Heart left ventricle (tissue), 16 donors: ENCODE measurements around the gene ABCB7. TPM values are rescaled to one million over a fixed set of nuclear protein-coding genes. Genes with fewer than 3 reads are reported as not detected.

Experiments used
- ATAC-seq, 4 donors: fragments of 200-7000 bp; cut with Tn5 transposase; one replicate each; pipeline ENCODE4 v1.9.1; 2020 to 2022; ENCODE audit warnings: moderate library complexity in 4 of 4, mild to moderate bottlenecking in 3 of 4, moderate number of reproducible peaks in 1 of 4
- DNase-seq, 5 donors: peaks; one replicate each; pipeline ENCODE4 v3.0.0-alpha.2; 2020
- H3K27ac ChIP-seq, 12 donors: fragments of 200-600 bp; sonication (generic) in 4 of 12; one replicate each; pipeline versions ENCODE4 v1.5.0 to v1.8.0; 2016 to 2022; ENCODE audit warnings: mild to moderate bottlenecking in 2 of 12
- H3K27me3 ChIP-seq, 9 donors: fragments of 200-600 bp; sonication (generic) in 2 of 9; one replicate each; pipeline versions ENCODE4 v1.5.1 to v1.8.0; 2016 to 2022; ENCODE audit warnings: mild to moderate bottlenecking in 3 of 9
- H3K36me3 ChIP-seq, 9 donors: fragments of 200-600 bp; sonication (generic) in 2 of 9; one replicate each; pipeline versions ENCODE4 v1.5.0 to v1.8.0; 2018 to 2022; ENCODE audit warnings: mild to moderate bottlenecking in 2 of 9
- H3K4me1 ChIP-seq, 12 donors: fragments of 200-600 bp; sonication (generic) in 4 of 12; one replicate each; pipeline versions ENCODE4 v1.5.0 to v1.8.0; 2016 to 2022; ENCODE audit warnings: mild to moderate bottlenecking in 3 of 12
- H3K4me3 ChIP-seq, 12 donors: fragments of 200-600 bp; sonication (generic) in 4 of 12; one replicate each; pipeline versions ENCODE4 v1.5.0 to v1.8.0; 2017 to 2022; ENCODE audit warnings: mild to moderate bottlenecking in 9 of 12, moderate library complexity in 4 of 12
- H3K9me3 ChIP-seq, 12 donors: fragments of 200-600 bp; sonication (generic) in 4 of 12; one replicate each; pipeline versions ENCODE4 v1.5.0 to v1.8.0; 2016 to 2022; ENCODE audit warnings: mild to moderate bottlenecking in 1 of 12
- CTCF ChIP-seq, 12 donors: fragments of 200-600 bp; sonication (generic) in 4 of 12; IDR thresholded peaks; one replicate each; pipeline versions ENCODE4 v1.5.0 to v1.8.0; 2018 to 2022; ENCODE audit warnings: antibody characterized with exemption in 12 of 12, mild to moderate bottlenecking in 5 of 12
- POLR2A ChIP-seq, 2 donors: fragments of 450-650 bp; IDR thresholded peaks; one replicate each; pipeline ENCODE4 v1.6.1; 2017; ENCODE audit warnings: antibody characterized with exemption in 2 of 2, mild to moderate bottlenecking in 2 of 2, moderate library complexity in 2 of 2
- WGBS, 4 donors: extraction: QIAGEN DNeasy Blood & Tissue Kit in 2 of 4; methylation state at CpG; one replicate each; pipeline versions ENCODE4 v1.1.5 to v1.1.7; 2013 to 2018; 5-methylcytosine and 5-hydroxymethylcytosine counted together
- intact Hi-C, 10 donors: fragments of 100-400 bp; cut with DNase I; formaldehyde crosslinking; loops; one replicate each; pipeline versions ENCODE4 v1.11.1 to v1.14.2; 2022
- polyA plus RNA-seq, 2 donors: library from polyadenylated mRNA; stranded (reverse); fragments of 200-250 nt; gene quantifications; one replicate each; pipeline ENCODE4 v1.2.3, GENCODE V29; 2013
- total RNA-seq, 9 donors: library from RNA; depleted of rRNA in 2 of 9; stranded (reverse); fragments of >200 nt in 2 of 9; fragmentation: NEBNext Ultra II Directional in 3 of 9; extraction: Animal tissue kit (Norgen Biotek cat#: 25700) in 3 of 9; gene quantifications; one replicate each; pipeline versions ENCODE4 v1.1.0 to v1.2.4, GENCODE V29; 2016 to 2023
- donor health status: ischemic (EF 13 %, LVEDD 7.1; RV severe dilation, severe dysfunction).
- donor health status: healthy with polysubstance abuse.
- donor health status: DM: no; HTN: yes; CAD: no.
- donor health status: DM: no; HTN: no; CAD: no.
- donor health status: ischemic (EF 25% LVEDD 6.9; RV normal size, moderate dysfunction).
- donor health status: ischemic (EF 25% LVEDD 5.7; RV mildly dilated, moderate dysfunction).
- donor health status: healthy.
- donor health status: DM: yes; HTN: yes; CAD: no.
- donor health status: ischemic (EF 35%, LVEDD 5.7; RV mildly dilated, moderate dysfunction).
- donor health status: nonischemic (EF 11% LVEDD 7.7; RV severe dilation, severe dysfunction).
- donor health status: DM: yes; HTN: yes; CAD: no.
- donor health status: PGD.
- donor health status: ischemic (EF 29% LVEDD 5.4; RV normal size, mild dysfunction).
- donor health status: nonischemic (EF 23%, LVEDD 6.1; RV moderate dilation, normal function).

ABCB7 gene
- total and polyA plus RNA-seq, 11 donors = 14.4 to 58.5 (median 32.8) TPM

- 0 to 56% (median 31%) methylated on average over 1 of the region's 1 CpG for WGBS, 4 donors
- Histone ChIP-seq H3K36me3 (no peaks in the 10 kb centered on the region), H3K27me3 (no peaks in the 10 kb centered on the region), H3K4me3 (no peak overlapping the region), H3K4me1 (no peaks in the 10 kb centered on the region), H3K27ac (no peak overlapping the region), H3K9me3 (peaks cover 0 to 17% (median 1%) of the 10 kb centered on the region in 12 donors)
- no peak for TF ChIP-seq POLR2A (IDR thresholded peaks at IDR 0.05)
- peak in 7 of 12 donors; percentile 13 to 43 (median 28) for TF ChIP-seq CTCF (IDR thresholded peaks at IDR 0.05)
- ATAC-seq = peak in 1 of 4 donors; percentile 29
- intact Hi-C loops = loop anchor here in 2 of 10 donors (10.0 kb wide), 1 partner anchor 566 kb away; no protein-coding TSS in a partner anchor
- DNase-seq = no peak
These were observed 117.2 kb downstream of the ABCB7 start for GRCh38 chrX:75038925-75039324.

Other genes starting within 250 kb of the ABCB7 start
- gene NEXMIF, start 230.8 kb downstream of the ABCB7 start, total RNA-seq = under 1 TPM; 0.12 to 0.66 (median 0.32) TPM
- gene NEXMIF, start 230.8 kb downstream of the ABCB7 start, polyA plus RNA-seq = under 1 TPM; under 0.01 TPM
- 10 to 100 TPM; 11.3 to 19.2 (median 12.9) TPM for gene UPRT, start 117.8 kb upstream of the ABCB7 start, total RNA-seq
- 10 to 100 TPM in 1 of 2 donors, 1 to 10 TPM in 1; 9.8 to 11.7 TPM for gene UPRT, start 117.8 kb upstream of the ABCB7 start, polyA plus RNA-seq